Aorta (tissue), 5 donors: ENCODE results near the gene MEOX1. TPM values are rescaled to one million over a fixed set of nuclear protein-coding genes. Genes with fewer than 3 reads are reported as not detected.

Source experiments
- ATAC-seq: fragments of 200-7000 bp; cut with Tn5 transposase; one replicate; pipeline ENCODE4 v1.9.1; 2022; ENCODE audit warnings: moderate library complexity; ENCODE audit not compliant: low FRiP score
- DNase-seq, 2 donors: peaks; one replicate each; pipeline ENCODE4 v3.0.0-alpha.2; 2020
- H3K27ac ChIP-seq, 2 donors: one replicate each; pipeline ENCODE4 v1.5.1; 2013; ENCODE audit warnings: low read length in 2 of 2, mild to moderate bottlenecking in 2 of 2, moderate library complexity in 2 of 2, control low read depth in 1 of 2, inconsistent platforms in 1 of 2, low read depth in 1 of 2
- H3K27me3 ChIP-seq, 2 donors: one replicate each; pipeline ENCODE4 v1.6.1; 2013; ENCODE audit warnings: control low read depth in 1 of 2, low read length in 1 of 2, mild to moderate bottlenecking in 1 of 2, moderate library complexity in 1 of 2; ENCODE audit not compliant: insufficient read depth in 2 of 2, control insufficient read depth in 1 of 2
- H3K36me3 ChIP-seq, 2 donors: one replicate each; pipeline ENCODE4 v1.6.1; 2013; ENCODE audit warnings: control low read depth in 1 of 2, low read length in 1 of 2, mild to moderate bottlenecking in 1 of 2; ENCODE audit not compliant: insufficient read depth in 2 of 2, control insufficient read depth in 1 of 2
- H3K4me1 ChIP-seq, 2 donors: one replicate each; pipeline ENCODE4 v1.6.1; 2013; ENCODE audit warnings: low read length in 2 of 2, control low read depth in 1 of 2, mild to moderate bottlenecking in 1 of 2, moderate library complexity in 1 of 2; ENCODE audit not compliant: insufficient read depth in 2 of 2, control insufficient read depth in 1 of 2
- H3K4me3 ChIP-seq, 2 donors: one replicate each; pipeline ENCODE4 v1.5.1; 2013; ENCODE audit warnings: low read length in 2 of 2, control low read depth in 1 of 2, mild to moderate bottlenecking in 1 of 2
- H3K9me3 ChIP-seq: one replicate; pipeline ENCODE4 v1.6.1; 2013; ENCODE audit warnings: mild to moderate bottlenecking, low read length; ENCODE audit not compliant: control insufficient read depth
- WGBS, 2 donors: extraction: QIAGEN DNeasy Blood & Tissue Kit; methylation state at CpG; one replicate each; pipeline ENCODE4 v1.1.7; 2013; 5-methylcytosine and 5-hydroxymethylcytosine counted together
- intact Hi-C, 2 donors: fragments of 100-400 bp; cut with DNase I; formaldehyde crosslinking; loops; one replicate each; pipeline versions ENCODE4 v1.14.2 to v1.15.0; 2022
- polyA plus RNA-seq, 2 donors: library from polyadenylated mRNA; stranded (reverse); fragments of 200-250 nt; gene quantifications; one replicate each; pipeline ENCODE4 v1.2.3, GENCODE V29; 2013
- total RNA-seq, 2 donors: library from RNA; stranded (reverse); fragmentation: NEBNext Ultra II Directional; extraction: Animal tissue kit (Norgen Biotek cat#: 25700); gene quantifications; one replicate each; pipeline ENCODE4 v1.2.1, GENCODE V29; 2021
- donor health status: healthy with polysubstance abuse.
- donor health status: Bipolar disorder and iron deficiency.
- donor health status: DM: no; HTN: no; CAD: no.
- donor health status: DM: no; HTN: no; CAD: no.
- donor health status: DM: yes; HTN: yes; CAD: no.

Gene MEOX1
- total and polyA plus RNA-seq, 4 donors: 0.41 to 32.9 (median 3.7) TPM

DNA sequence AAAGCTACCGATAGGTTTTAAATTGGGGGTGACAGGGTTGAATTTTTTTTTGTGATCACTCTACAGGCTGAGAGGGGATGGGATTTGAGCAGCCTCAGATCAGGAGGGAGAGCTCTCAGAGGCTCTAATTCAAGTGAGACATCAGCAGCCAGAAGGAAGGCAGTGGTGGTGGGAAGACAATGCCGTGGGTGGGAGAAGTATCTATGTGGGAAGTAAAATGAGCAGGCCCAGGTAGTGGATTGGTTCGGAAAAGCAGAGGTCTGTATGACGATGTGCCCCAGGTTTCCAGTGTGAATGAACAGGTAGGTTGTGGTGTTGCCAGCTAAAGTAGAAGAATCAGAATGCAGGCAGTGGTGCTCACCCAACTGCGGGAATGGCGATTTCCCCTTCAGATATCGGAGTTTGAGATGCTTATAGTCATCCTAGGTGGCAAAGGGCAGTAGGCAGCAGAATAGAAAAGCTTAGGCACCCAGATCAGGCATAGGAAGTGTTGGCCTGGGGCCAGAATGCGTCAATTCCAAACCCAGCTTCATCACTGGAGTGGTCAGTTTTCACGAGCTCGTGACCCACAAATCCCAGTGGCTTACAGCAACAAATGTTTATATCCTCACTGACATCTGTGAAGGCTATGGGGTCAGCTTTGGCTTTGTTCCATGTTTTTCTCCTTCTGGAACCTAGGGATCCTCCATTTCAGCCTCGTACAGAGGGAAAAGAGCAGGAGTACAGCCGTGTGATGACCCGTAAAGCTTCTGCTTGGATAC is 24.0 kb downstream of the MEOX1 start:
- 90 to 92% methylated on average over 13 of the region's 13 CpGs for WGBS, 2 donors
- Histone ChIP-seq H3K4me3 (no peak overlapping the region), H3K27ac (no peak overlapping the region), H3K4me1 (no peaks in the 10 kb centered on the region), H3K9me3 (no peaks in the 10 kb centered on the region), H3K36me3 (no peaks in the 10 kb centered on the region), H3K27me3 (no peaks in the 10 kb centered on the region)
- intact Hi-C loops: no loop called here
- no peak for DNase-seq
- no peak for ATAC-seq

DNA sequence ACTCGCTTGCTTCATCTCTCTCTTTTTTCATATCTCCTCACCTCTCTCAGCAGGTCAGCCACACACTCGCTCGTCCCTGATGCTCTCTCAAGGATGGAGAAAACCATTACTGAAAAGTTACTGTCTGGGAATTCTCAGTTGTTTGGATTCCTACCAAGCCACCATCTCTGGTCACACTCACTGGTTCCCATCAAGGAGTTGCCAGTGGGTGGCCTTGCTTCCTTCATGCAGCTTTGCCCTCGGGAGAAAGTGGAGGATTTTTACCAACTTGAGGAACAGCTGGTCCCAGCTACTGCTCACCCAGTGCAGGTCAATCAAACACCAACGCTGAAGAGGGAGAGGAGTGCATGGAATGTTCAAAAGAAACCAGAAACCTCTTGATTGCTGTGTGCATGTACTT is 25.3 kb downstream of the MEOX1 start:
- no peak overlapping the region for H3K27ac ChIP-seq
- no peaks in the 10 kb centered on the region for H3K4me1 ChIP-seq
- H3K36me3 ChIP-seq: no peaks in the 10 kb centered on the region
- ATAC-seq (no peak), DNase-seq (no peak)
- H3K9me3 ChIP-seq: no peaks in the 10 kb centered on the region
- WGBS, 2 donors: 91% methylated on average over 5 of the region's 5 CpGs
- H3K27me3 ChIP-seq: no peaks in the 10 kb centered on the region
- H3K4me3 ChIP-seq: no peak overlapping the region
- intact Hi-C loops: no loop called here

DNA sequence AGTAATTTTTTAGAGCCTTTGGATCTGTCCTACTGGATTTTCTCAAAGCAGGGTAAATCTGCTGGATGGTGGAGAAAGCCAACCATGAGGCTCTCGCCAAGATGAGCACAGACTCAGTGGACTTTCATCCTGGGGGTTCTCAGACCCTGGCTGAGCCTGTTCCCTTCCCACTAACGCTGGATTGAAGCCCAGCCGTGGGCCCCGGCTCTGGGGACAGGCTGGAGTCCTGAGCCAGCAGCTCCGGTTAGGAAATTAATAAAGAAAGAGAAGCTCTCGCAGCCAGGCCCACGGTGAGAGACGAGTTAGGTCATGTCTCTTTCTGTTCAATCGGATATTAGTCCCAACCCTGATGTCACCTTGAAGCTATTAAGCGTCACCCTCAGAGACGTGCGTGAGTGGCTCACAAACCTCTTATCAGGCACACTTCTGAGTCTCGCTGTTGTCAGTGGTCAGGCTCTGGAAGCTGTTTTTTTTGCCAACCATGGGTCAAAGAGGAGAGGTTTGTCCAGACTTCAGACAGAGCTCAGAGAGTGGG is 27.1 kb downstream of the MEOX1 start:
- WGBS, 2 donors: 9 to 15% methylated on average over 13 of the region's 13 CpGs
- H3K4me1 ChIP-seq: no peaks in the 10 kb centered on the region
- no peak overlapping the region for H3K27ac ChIP-seq
- DNase-seq (no peak), ATAC-seq (no peak)
- intact Hi-C loops: no loop called here
- no peak overlapping the region for H3K4me3 ChIP-seq
- no peaks in the 10 kb centered on the region for H3K36me3 ChIP-seq
- H3K9me3 ChIP-seq: no peaks in the 10 kb centered on the region
- no peaks in the 10 kb centered on the region for H3K27me3 ChIP-seq

DNA sequence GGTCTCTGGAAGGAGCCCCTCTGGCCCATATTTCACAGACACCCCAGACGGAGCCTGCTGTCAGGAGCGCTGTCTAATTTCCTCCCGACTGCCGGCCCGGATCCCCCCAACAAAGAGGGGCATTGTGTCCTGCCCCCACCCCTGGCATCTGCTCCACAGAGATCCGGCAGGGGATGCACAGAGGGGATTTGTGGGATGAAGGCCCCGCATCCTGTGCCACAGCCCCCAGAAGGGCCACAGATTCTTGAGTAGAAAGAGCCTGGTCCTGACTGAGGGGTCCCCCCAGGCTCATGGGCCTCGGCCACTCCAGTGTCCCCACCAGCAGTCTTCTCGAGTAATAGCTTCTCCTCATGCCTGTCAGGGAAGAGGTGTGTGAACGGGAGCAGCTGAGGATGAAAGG is 29.5 kb downstream of the MEOX1 start:
- Histone ChIP-seq H3K9me3 (no peaks in the 10 kb centered on the region), H3K27me3 (no peaks in the 10 kb centered on the region), H3K27ac (no peak overlapping the region), H3K4me3 (no peak overlapping the region), H3K36me3 (no peaks in the 10 kb centered on the region), H3K4me1 (no peaks in the 10 kb centered on the region)
- no peak for ATAC-seq
- WGBS, 2 donors: 95 to 96% methylated on average over 10 of the region's 10 CpGs
- DNase-seq: no peak
- intact Hi-C loops: no loop called here

DNA sequence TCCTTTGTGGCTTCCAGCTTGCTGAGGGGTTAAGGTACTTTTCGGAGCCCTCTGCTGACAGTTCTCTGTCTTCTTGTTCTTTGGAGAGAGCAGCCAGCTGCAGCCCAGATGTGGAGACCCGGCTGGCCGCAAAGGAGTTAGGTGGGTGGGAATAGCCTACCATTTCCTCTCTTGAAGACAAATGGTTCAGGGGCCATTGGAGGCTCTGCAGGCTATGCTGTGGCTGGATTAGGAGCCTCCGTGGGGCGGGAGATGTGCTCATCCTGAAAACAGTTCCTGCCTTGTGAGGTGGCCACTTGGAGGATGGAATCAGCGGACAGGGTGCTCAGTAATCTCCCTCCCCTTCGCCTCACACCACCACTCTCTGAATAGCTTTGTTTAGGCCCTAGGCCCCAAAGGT is 30.3 kb downstream of the MEOX1 start:
- Histone ChIP-seq H3K36me3 (no peaks in the 10 kb centered on the region), H3K27ac (no peak overlapping the region), H3K4me3 (no peak overlapping the region), H3K27me3 (no peaks in the 10 kb centered on the region), H3K9me3 (no peaks in the 10 kb centered on the region), H3K4me1 (no peaks in the 10 kb centered on the region)
- DNase-seq (no peak), ATAC-seq (no peak)
- 91 to 94% methylated on average over 7 of the region's 7 CpGs for WGBS, 2 donors
- intact Hi-C loops: no loop called here

DNA sequence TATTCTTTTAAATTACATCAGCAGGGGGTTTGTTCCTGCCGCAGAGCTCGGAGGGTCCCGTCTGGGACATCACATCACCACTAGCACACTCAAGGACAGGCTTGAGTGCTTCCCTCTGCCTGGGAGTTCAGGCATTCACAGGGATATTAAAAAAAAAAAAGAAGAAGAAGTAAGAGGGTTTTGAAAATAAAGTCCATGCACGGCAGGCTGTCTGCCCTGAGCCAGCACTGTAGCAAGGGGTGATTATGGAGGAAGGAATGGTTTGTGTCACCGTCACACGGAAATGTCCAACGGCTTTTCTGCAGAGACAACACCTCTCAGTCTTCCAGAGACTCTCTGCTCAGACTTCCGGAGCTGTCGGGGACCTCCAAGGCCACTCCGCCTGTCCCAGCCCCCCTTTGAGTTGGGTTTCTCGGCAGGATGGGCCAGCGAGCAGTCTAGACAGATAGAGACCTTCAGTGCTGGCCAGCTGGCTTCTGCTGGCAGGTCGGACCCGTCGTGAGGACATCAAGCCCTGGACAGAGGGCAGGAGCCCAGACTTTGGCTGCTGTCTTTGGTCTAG is 33.6 kb downstream of the MEOX1 start:
- Histone ChIP-seq H3K4me3 (no peak overlapping the region), H3K9me3 (no peaks in the 10 kb centered on the region), H3K27me3 (no peaks in the 10 kb centered on the region), H3K36me3 (no peaks in the 10 kb centered on the region), H3K4me1 (no peaks in the 10 kb centered on the region), H3K27ac (no peak overlapping the region)
- DNase-seq: no peak
- no peak for ATAC-seq
- intact Hi-C loops: no loop called here
- 44 to 53% methylated on average over 15 of the region's 15 CpGs for WGBS, 2 donors

DNA sequence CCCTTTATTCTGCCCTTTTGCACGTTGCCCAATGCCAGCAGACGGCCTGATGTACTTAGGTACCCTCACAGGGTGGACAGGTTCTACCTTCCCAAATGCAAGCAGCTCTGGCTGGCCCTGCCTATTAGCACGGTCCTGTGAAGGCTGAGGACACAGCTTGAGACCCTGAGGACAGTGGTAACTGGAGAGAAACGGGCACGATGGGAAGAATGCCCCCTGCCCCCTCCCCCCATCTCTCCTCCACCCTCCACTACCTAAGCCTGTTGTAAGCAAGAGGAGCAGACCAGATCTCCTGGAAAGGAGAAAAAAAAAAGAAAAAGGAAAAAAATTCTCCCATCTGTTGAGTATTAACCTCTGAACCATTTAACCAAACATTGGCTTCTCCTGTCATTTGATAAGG is 34.1 kb downstream of the MEOX1 start:
- no peak overlapping the region for H3K4me3 ChIP-seq
- no peak for ATAC-seq
- H3K9me3 ChIP-seq: no peaks in the 10 kb centered on the region
- 58% methylated on average over 5 of the region's 5 CpGs for WGBS, 2 donors
- no peaks in the 10 kb centered on the region for H3K4me1 ChIP-seq
- no peak overlapping the region for H3K27ac ChIP-seq
- no peaks in the 10 kb centered on the region for H3K27me3 ChIP-seq
- intact Hi-C loops: no loop called here
- no peak for DNase-seq
- H3K36me3 ChIP-seq: no peaks in the 10 kb centered on the region

DNA sequence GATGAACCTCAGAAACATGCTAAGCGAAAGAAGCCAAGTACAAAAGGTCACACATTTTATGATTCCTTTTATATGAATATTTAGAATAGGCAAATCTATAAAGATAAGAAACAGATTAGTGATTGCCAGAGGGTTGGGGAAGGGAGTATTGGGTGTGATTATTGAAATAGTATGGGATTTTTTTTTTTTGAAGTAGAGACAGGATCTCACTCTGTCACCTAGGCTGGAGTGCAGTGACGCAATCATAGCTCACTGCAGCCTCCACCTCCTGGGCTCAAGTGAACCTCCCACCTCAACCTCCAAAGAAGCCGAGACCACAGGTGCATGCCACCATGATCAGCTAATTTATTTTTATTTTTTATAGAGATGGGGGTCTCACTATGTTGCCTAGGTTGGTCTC is 35.7 kb downstream of the MEOX1 start:
- no peak overlapping the region for H3K4me3 ChIP-seq
- WGBS, 2 donors: 97% methylated on average over 3 of the region's 3 CpGs
- no peaks in the 10 kb centered on the region for H3K27me3 ChIP-seq
- H3K4me1 ChIP-seq: no peaks in the 10 kb centered on the region
- H3K27ac ChIP-seq: no peak overlapping the region
- intact Hi-C loops: no loop called here
- no peaks in the 10 kb centered on the region for H3K9me3 ChIP-seq
- no peaks in the 10 kb centered on the region for H3K36me3 ChIP-seq
- DNase-seq: no peak
- no peak for ATAC-seq

DNA sequence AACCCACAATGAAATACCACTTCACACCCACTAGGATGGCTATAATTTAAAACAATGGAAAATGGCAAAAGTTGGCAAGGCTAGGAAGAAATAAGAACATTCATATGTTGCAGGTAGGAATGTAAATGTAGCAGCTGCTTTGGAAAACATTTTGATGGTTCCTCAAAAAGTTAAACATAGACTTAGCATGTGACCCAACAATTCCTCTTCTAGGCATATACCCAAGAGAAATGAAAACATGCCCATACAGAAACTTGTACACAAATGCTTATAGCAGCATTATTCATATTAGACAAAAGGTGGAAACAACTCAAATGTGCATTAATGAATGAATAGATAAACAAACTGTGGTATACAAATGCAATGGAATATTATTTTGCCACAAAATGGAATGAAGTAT is 36.1 kb downstream of the MEOX1 start:
- Histone ChIP-seq H3K9me3 (no peaks in the 10 kb centered on the region), H3K36me3 (no peaks in the 10 kb centered on the region), H3K27me3 (no peaks in the 10 kb centered on the region), H3K27ac (no peak overlapping the region), H3K4me3 (no peak overlapping the region), H3K4me1 (no peaks in the 10 kb centered on the region)
- no peak for ATAC-seq
- DNase-seq: no peak
- intact Hi-C loops: no loop called here
